Measurements from ENCODE around the gene OR4D10.
"Not testable (repeated sequence)": the region's sequence is repeated elsewhere in the genome, so short reads cannot be mapped to it uniquely, and the experiment has no call there.

OR4D10 gene

DNA sequence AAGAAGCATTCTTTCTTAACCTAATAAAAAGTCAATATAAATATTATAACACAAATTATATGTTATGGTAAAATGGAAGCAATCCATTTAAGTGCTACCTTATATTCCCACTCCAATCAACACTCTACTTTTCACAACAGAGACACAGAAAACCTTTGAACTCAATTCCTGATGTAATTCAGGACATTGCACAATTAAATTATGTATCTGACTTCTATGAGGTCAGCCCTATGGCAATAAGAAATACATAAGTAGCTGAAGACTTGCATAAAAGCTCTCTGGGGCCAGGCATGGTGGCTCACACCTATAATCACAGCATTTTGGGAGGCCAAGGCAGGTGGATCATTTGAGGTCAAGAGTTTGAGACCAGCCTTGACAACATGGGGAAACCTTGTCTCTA lies 6.8 kb downstream of the OR4D10 start:
- no peaks in the 10 kb centered on the region for H3K36me3 Mint-ChIP-seq (ENCODE audit: low read depth)
- intact Hi-C loops (cut with micrococcal nuclease): no loop called here
- H3K4me3 Mint-ChIP-seq: no peak overlapping the region
- no peaks in the 10 kb centered on the region for H3K9me3 Mint-ChIP-seq
- H3K27ac Mint-ChIP-seq: no peak overlapping the region
- H3K4me1 Mint-ChIP-seq (ENCODE audit: low read depth): peaks cover 7% of the 10 kb centered on the region
- H3K27me3 Mint-ChIP-seq: no peaks in the 10 kb centered on the region

DNA sequence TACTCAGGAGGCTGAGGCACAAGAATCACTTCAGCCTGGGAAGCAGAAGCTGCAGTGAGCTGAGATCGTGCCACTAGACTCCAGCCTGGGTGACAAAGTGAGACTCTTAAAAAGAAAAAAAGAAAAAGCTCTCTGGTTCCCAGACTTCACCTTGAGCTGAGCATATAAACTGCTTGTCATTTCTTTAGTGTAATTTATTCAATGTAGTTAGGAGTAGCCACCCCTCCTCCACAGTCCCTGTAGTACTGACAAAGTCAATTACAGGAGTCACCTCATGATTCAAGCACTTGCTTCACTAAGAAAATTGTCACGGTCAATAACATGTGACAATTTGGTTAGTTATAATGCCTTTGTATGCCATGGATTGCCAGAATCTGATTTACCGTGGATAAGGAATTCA lies 7.2 kb downstream of the OR4D10 start:
- intact Hi-C loops (cut with micrococcal nuclease): no loop called here
- Mint-ChIP-seq H3K27me3 (no peaks in the 10 kb centered on the region), H3K9me3 (no peaks in the 10 kb centered on the region), H3K4me3 (no peak overlapping the region), H3K4me1 (ENCODE audit: low read depth) (peaks cover 7% of the 10 kb centered on the region), H3K27ac (no peak overlapping the region), H3K36me3 (ENCODE audit: low read depth) (no peaks in the 10 kb centered on the region)

DNA sequence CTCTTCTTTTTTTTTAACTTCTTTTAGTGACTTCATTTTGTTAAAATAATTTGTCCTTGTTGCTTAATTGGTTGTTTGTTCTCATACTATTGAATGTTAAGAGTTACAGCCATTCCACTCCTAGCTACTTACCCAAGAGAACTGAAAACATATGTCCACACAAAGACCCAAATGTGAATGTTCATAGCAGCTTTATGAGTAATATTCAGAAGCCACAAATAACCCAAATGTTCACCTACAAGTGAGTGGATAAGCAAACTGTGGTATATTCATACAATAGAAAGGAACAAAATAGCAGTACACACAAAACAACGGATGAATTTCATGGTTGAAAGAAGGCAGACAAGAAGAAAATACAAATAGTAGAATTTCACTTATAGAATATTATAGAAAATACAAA lies 28.8 kb downstream of the OR4D10 start:
- Mint-ChIP-seq H3K4me1 (ENCODE audit: low read depth) (no peaks in the 10 kb centered on the region), H3K9me3 (peaks cover 12% of the 10 kb centered on the region), H3K36me3 (ENCODE audit: low read depth) (no peaks in the 10 kb centered on the region), H3K27ac (no peak overlapping the region), H3K4me3 (no peak overlapping the region), H3K27me3 (no peaks in the 10 kb centered on the region)
- intact Hi-C loops (cut with micrococcal nuclease): no loop called here

- H3K9me3 Mint-ChIP-seq: peaks cover 12% of the 10 kb centered on the region
- H3K27ac Mint-ChIP-seq: no peak within 1 kb of the TSS
- H3K27me3 Mint-ChIP-seq: no peaks in the 10 kb centered on the region
- H3K4me1 Mint-ChIP-seq (ENCODE audit: low read depth): no peaks in the 10 kb centered on the region
- intact Hi-C loops (cut with micrococcal nuclease): no loop called here
- H3K4me3 Mint-ChIP-seq: no peak within 1 kb of the TSS
- H3K36me3 Mint-ChIP-seq (ENCODE audit: low read depth): no peaks in the 10 kb centered on the region
Measured at GRCh38 chr11:59503276-59503675, 30.2 kb downstream of the OR4D10 start, which contains the start of gene OR4D11. OR4D11 (plus strand) TSS chr11:59503576; CDS start chr11:59503576, 0 bp downstream.

- intact Hi-C loops (cut with micrococcal nuclease): no loop called here
- Mint-ChIP-seq H3K27ac (peak within 1 kb of the TSS; percentile 73), H3K4me1 (ENCODE audit: low read depth) (peaks cover 30% of the 10 kb centered on the region), H3K36me3 (ENCODE audit: low read depth) (no peaks in the 10 kb centered on the region), H3K9me3 (no peaks in the 10 kb centered on the region), H3K27me3 (no peaks in the 10 kb centered on the region), H3K4me3 (peak within 1 kb of the TSS; percentile 32)
Measured at GRCh38 chr11:59510941-59511589, 38.0 kb downstream of the OR4D10 start, which contains the start of gene OR4D9. OR4D9 (plus strand) TSS chr11:59511539; CDS start chr11:59514913, 3,374 bp downstream.

DNA sequence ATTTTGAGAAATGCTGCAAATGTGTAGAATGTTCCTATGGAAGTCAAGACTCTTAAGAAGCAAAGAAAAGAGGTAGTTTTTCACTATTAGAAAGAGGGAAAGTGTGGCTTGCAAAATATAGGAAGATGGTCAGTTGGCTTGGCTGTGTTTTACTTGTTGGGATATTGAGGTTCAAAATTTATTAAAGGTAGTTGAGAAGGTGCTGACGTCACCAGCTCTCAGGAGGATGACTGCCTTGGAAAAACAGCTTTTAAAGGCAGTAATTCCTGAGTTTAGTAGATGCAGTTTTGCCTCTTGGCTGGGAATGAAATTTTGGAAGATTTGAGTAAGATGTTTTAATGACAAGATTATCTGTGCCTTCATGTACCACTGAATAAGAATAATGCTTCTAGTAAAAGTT lies 38.6 kb downstream of the OR4D10 start:
- Mint-ChIP-seq H3K4me1 (ENCODE audit: low read depth) (peaks cover 30% of the 10 kb centered on the region), H3K36me3 (ENCODE audit: low read depth) (no peaks in the 10 kb centered on the region), H3K9me3 (no peaks in the 10 kb centered on the region), H3K27me3 (no peaks in the 10 kb centered on the region), H3K27ac (no peak overlapping the region), H3K4me3 (no peak overlapping the region)
- intact Hi-C loops (cut with micrococcal nuclease): no loop called here

- H3K36me3 Mint-ChIP-seq (ENCODE audit: low read depth); H3K4me3 Mint-ChIP-seq; H3K9me3 Mint-ChIP-seq; intact Hi-C loops (cut with micrococcal nuclease); H3K27me3 Mint-ChIP-seq; H3K4me1 Mint-ChIP-seq (ENCODE audit: low read depth); H3K27ac Mint-ChIP-seq: not testable (repeated sequence)
Measured at GRCh38 chr11:59520139-59520538, 47.0 kb downstream of the OR4D10 start.

GRCh38 chr11:59520741-59521140 lies 47.6 kb downstream of the OR4D10 start:
- Mint-ChIP-seq H3K4me3 (no peak overlapping the region), H3K4me1 (ENCODE audit: low read depth) (no peaks in the 10 kb centered on the region), H3K36me3 (ENCODE audit: low read depth) (no peaks in the 10 kb centered on the region), H3K27me3 (peaks cover 1% of the 10 kb centered on the region), H3K27ac (no peak overlapping the region), H3K9me3 (no peaks in the 10 kb centered on the region)
- intact Hi-C loops (cut with micrococcal nuclease): no loop called here

DNA sequence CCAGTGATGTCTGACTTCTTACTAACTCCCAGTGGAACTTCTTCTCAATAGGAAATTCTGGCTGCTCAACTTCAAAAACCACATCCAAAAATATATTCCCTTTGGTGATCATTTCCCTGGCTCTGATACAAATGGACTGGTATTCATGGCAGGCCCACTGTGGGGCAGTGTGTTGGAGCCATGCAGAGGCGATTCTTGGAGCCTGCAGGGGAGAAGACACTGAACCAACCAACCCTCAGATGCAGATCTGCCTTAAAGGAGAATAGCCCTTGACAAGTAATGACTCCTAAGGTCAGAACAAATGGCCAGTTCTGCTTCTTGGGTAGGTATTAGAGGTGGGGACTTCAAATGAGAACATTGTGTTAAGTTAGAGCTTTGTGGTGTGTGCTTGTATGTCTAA lies 50.4 kb downstream of the OR4D10 start:
- Mint-ChIP-seq H3K27ac (no peak overlapping the region), H3K4me1 (ENCODE audit: low read depth) (no peaks in the 10 kb centered on the region), H3K9me3 (no peaks in the 10 kb centered on the region), H3K36me3 (ENCODE audit: low read depth) (no peaks in the 10 kb centered on the region), H3K27me3 (peaks cover 1% of the 10 kb centered on the region), H3K4me3 (no peak overlapping the region)
- intact Hi-C loops (cut with micrococcal nuclease): no loop called here

GRCh38 chr11:59528711-59529110 lies 55.6 kb downstream of the OR4D10 start:
- Mint-ChIP-seq H3K27ac (no peak overlapping the region), H3K36me3 (ENCODE audit: low read depth) (no peaks in the 10 kb centered on the region), H3K27me3 (no peaks in the 10 kb centered on the region), H3K4me3 (no peak overlapping the region), H3K4me1 (ENCODE audit: low read depth) (no peaks in the 10 kb centered on the region), H3K9me3 (no peaks in the 10 kb centered on the region)
- intact Hi-C loops (cut with micrococcal nuclease): no loop called here
